H1 (cell line): ENCODE results near the gene SARNP. TPM values are rescaled to one million over a fixed set of nuclear protein-coding genes. Genes with fewer than 3 reads are reported as not detected.

Experiments
- CTCF ChIA-PET: fragments of 300-600 bp; sonication (Branson Sonifier 250); formaldehyde crosslinking; loops from one replicate; lab custom pipeline; 2021; ENCODE audit not compliant: partially characterized antibody; lab: Charles Lee
- POLR2A ChIA-PET: fragments of 300-600 bp; sonication (Branson Sonifier 250); formaldehyde crosslinking; loops from one replicate; lab custom pipeline; 2021; ENCODE audit warnings: inconsistent platforms; ENCODE audit not compliant: partially characterized antibody; lab: Charles Lee
- DNase-seq, 2 experiments: peaks; one replicate each; pipeline versions ENCODE4 v3.0.0 to v3.0.0-alpha.2; 2010 to 2022; ENCODE audit warnings: low spot score in 2 of 2, low read depth in 1 of 2, mixed read lengths in 1 of 2
- FAIRE-seq: peaks from 2 replicates; lab custom pipeline; 2011; peaks lifted over from hg19 to GRCh38; lab: Jason Lieb, UNC
- H2AFZ ChIP-seq: 2 replicates; pipeline ENCODE4 v1.8.1; 2012; ENCODE audit warnings: low read length, inconsistent platforms
- H2AK5ac ChIP-seq: 2 replicates; pipeline ENCODE4 v1.6.1; 2013; ENCODE audit warnings: low read depth, low read length
- H2BK120ac ChIP-seq: replicated peaks from 2 replicates; pipeline ENCODE3; 2013; ENCODE audit warnings: low read depth, low read length, inconsistent platforms
- H2BK12ac ChIP-seq: 2 replicates; pipeline ENCODE4 v1.6.1; 2013; ENCODE audit warnings: low read depth, low read length
- H2BK15ac ChIP-seq: 2 replicates; pipeline ENCODE4 v1.6.1; 2013; ENCODE audit warnings: low read length
- H2BK20ac ChIP-seq: 2 replicates; pipeline ENCODE4 v1.6.1; 2013; ENCODE audit warnings: low read length
- H2BK5ac ChIP-seq: 2 replicates; pipeline ENCODE4 v1.6.1; 2013; ENCODE audit warnings: low read depth, low read length
- H3K14ac ChIP-seq: 2 replicates; pipeline ENCODE4 v1.6.1; 2013; ENCODE audit warnings: inconsistent platforms; ENCODE audit not compliant: insufficient read length
- H3K18ac ChIP-seq: 2 replicates; pipeline ENCODE4 v1.6.1; 2013; ENCODE audit warnings: low read length; ENCODE audit errors: extremely low read depth
- H3K23ac ChIP-seq: 2 replicates; pipeline ENCODE4 v1.6.1; 2013; ENCODE audit warnings: inconsistent platforms; ENCODE audit not compliant: insufficient read length
- H3K23me2 ChIP-seq: 2 replicates; pipeline ENCODE4 v1.6.1; 2013; ENCODE audit warnings: low read depth, low read length
- H3K27ac ChIP-seq: 2 replicates; pipeline ENCODE4 v1.6.1; 2011; ENCODE audit warnings: low read depth, low read length, inconsistent platforms
- H3K27me3 ChIP-seq, 4 experiments: replicated peaks in 1 of 4; 1 replicate in 1 of 4; 2 replicates in 3 of 4; pipeline versions ENCODE4 v1.6.1 to v1.8.1; 2011 to 2013; ENCODE audit warnings: low read length in 3 of 4, mild to moderate bottlenecking in 3 of 4, inconsistent platforms in 2 of 4, mixed read lengths in 2 of 4, moderate library complexity in 1 of 4; ENCODE audit not compliant: control insufficient read depth in 3 of 4, insufficient read depth in 3 of 4; ENCODE audit errors: extremely low read depth in 1 of 4
- H3K36me3 ChIP-seq, 4 experiments: 2 replicates each; pipeline versions ENCODE4 v1.6.1 to v1.8.1; 2011 to 2013; ENCODE audit warnings: mild to moderate bottlenecking in 4 of 4, low read length in 3 of 4, moderate library complexity in 2 of 4, control low read depth in 1 of 4, inconsistent platforms in 1 of 4; ENCODE audit not compliant: insufficient read depth in 4 of 4, control insufficient read depth in 2 of 4
- H3K4ac ChIP-seq: replicated peaks from 2 replicates; pipeline ENCODE3; 2013; ENCODE audit warnings: low read length, low read depth, mixed read lengths, inconsistent platforms; ENCODE audit not compliant: insufficient read length
- H3K4me1 ChIP-seq, 4 experiments: replicated peaks in 1 of 4; 1 replicate in 1 of 4; 2 replicates in 3 of 4; pipeline versions ENCODE4 v1.6.1 to v1.8.1; 2011 to 2013; ENCODE audit warnings: low read length in 3 of 4, inconsistent platforms in 2 of 4, mixed read lengths in 1 of 4; ENCODE audit not compliant: insufficient read depth in 4 of 4, control insufficient read depth in 3 of 4
- H3K4me2 ChIP-seq, 2 experiments: 2 replicates each; pipeline versions ENCODE4 v1.6.1 to v1.8.1; 2011 to 2013; ENCODE audit warnings: low read depth in 2 of 2, low read length in 2 of 2, control low read depth in 1 of 2, inconsistent platforms in 1 of 2, mild to moderate bottlenecking in 1 of 2; ENCODE audit not compliant: insufficient read depth in 1 of 2
- H3K4me3 ChIP-seq, 4 experiments: fragments of 200-600, 300-600 bp in 1 of 4; sonication (generic), shearing (Covaris generic), sonication (Bioruptor Twin) in 1 of 4; 2 replicates each; pipeline versions ENCODE4 v1.5.1 to v1.8.1; 2011 to 2016; ENCODE audit warnings: low read length in 4 of 4, low read depth in 3 of 4, control low read depth in 2 of 4, inconsistent platforms in 2 of 4, mild to moderate bottlenecking in 2 of 4, mixed read lengths in 1 of 4, moderate library complexity in 1 of 4; ENCODE audit not compliant: insufficient read depth in 2 of 4; ENCODE audit errors: extremely low read depth in 1 of 4
- H3K56ac ChIP-seq: replicated peaks from 2 replicates; pipeline ENCODE3; 2013; ENCODE audit warnings: low read depth, mild to moderate bottlenecking, mixed read lengths, low read length, inconsistent platforms; ENCODE audit not compliant: insufficient read length
- H3K79me1 ChIP-seq: 2 replicates; pipeline ENCODE4 v1.6.1; 2013; ENCODE audit warnings: low read depth, low read length, control low read depth
- H3K79me2 ChIP-seq, 2 experiments: 2 replicates each; pipeline versions ENCODE4 v1.6.1 to v1.8.1; 2012 to 2013; ENCODE audit warnings: low read length in 2 of 2, mild to moderate bottlenecking in 2 of 2, inconsistent platforms in 1 of 2; ENCODE audit not compliant: insufficient read depth in 2 of 2, control insufficient read depth in 1 of 2
- H3K9ac ChIP-seq, 4 experiments: replicated peaks in 1 of 4; 1 replicate in 1 of 4; 2 replicates in 3 of 4; pipeline versions ENCODE4 v1.6.1 to v1.8.1; 2011 to 2013; ENCODE audit warnings: low read depth in 3 of 4, low read length in 3 of 4, control low read depth in 2 of 4, mild to moderate bottlenecking in 2 of 4, moderate library complexity in 2 of 4, inconsistent platforms in 1 of 4; ENCODE audit errors: extremely low read depth in 1 of 4
- H3K9me3 ChIP-seq, 2 experiments: 2 replicates each; pipeline versions ENCODE4 v1.6.1 to v1.8.1; 2012 to 2013; ENCODE audit warnings: mild to moderate bottlenecking in 2 of 2, moderate library complexity in 2 of 2, control low read depth in 1 of 2, inconsistent platforms in 1 of 2, low read depth in 1 of 2, low read length in 1 of 2, mixed read lengths in 1 of 2; ENCODE audit not compliant: insufficient read depth in 2 of 2
- H4K20me1 ChIP-seq, 2 experiments: replicated peaks in 1 of 2; 2 replicates each; pipeline versions ENCODE3 to v1.8.1; 2011 to 2013; ENCODE audit warnings: inconsistent platforms in 2 of 2, low read length in 2 of 2, mild to moderate bottlenecking in 1 of 2; ENCODE audit not compliant: insufficient read depth in 2 of 2, control insufficient read depth in 1 of 2
- H4K5ac ChIP-seq: 2 replicates; pipeline ENCODE4 v1.6.1; 2013; ENCODE audit warnings: low read length, low read depth, mixed read lengths, inconsistent platforms; ENCODE audit not compliant: insufficient read length
- H4K8ac ChIP-seq: 2 replicates; pipeline ENCODE4 v1.8.0; 2013; ENCODE audit warnings: mild to moderate bottlenecking, moderate library complexity, low read length, inconsistent platforms; ENCODE audit not compliant: insufficient read depth; ENCODE audit errors: extremely low read depth
- H4K91ac ChIP-seq: replicated peaks from 2 replicates; pipeline ENCODE3; 2013; ENCODE audit warnings: low read length, mixed read lengths, inconsistent platforms; ENCODE audit not compliant: insufficient read length
- CTBP2 ChIP-seq: IDR thresholded peaks from 2 replicates; pipeline ENCODE4 v1.7.0; 2011; ENCODE audit warnings: borderline replicate concordance, mild to moderate bottlenecking, moderate library complexity, mixed read lengths, low read length; ENCODE audit not compliant: insufficient read depth, insufficient read length
- EGR1 ChIP-seq: IDR thresholded peaks from 2 replicates; pipeline ENCODE4 v1.6.1; 2011; ENCODE audit warnings: low read depth, low read length, borderline replicate concordance
- PHF8 ChIP-seq: fragments of 200-600 bp; sonication (generic); conservative IDR thresholded peaks from 2 replicates; pipeline ENCODE4 v1.7.1; 2012; ENCODE audit warnings: low read depth, mild to moderate bottlenecking, inconsistent platforms, low read length, moderate library complexity
- SP4 ChIP-seq: IDR thresholded peaks from 2 replicates; pipeline ENCODE4 v1.6.1; 2012; ENCODE audit warnings: low read length, inconsistent platforms
- WGBS, 2 experiments: shearing (Covaris generic) in 1 of 2; methylation state at CpG; one replicate each; pipeline versions ENCODE4 v1.1.6 to v1.1.7; 2013 to 2015; ENCODE audit warnings: low lambda C conversion rate in 2 of 2, mixed read lengths in 2 of 2, inconsistent platforms in 1 of 2, low coverage in 1 of 2, missing lambda C conversion rate in 1 of 2; ENCODE audit not compliant: insufficient replicate concordance in 2 of 2, insufficient coverage in 1 of 2, insufficient read length in 1 of 2; ENCODE audit errors: extremely low coverage in 1 of 2, missing lambda C conversion rate in 1 of 2; 5-methylcytosine and 5-hydroxymethylcytosine counted together
- polyA plus RNA-seq, 7 experiments: library from polyadenylated mRNA; depleted of rRNA in 3 of 7; stranded (reverse) in 5 of 7; unstranded in 2 of 7; fragments of >200 nt in 5 of 7; fragments of 200-250 nt in 2 of 7; gene quantifications; 1 replicate in 5 of 7; 2 replicates in 1 of 7; 4 replicates in 1 of 7; pipeline versions ENCODE4 v1.2.1 to v1.2.3, GENCODE V29; 2011 to 2013; ENCODE audit warnings: missing spikeins in 2 of 7, mixed read lengths in 2 of 7
- total RNA-seq: library from RNA; stranded (reverse); fragmentation: NEBNext Ultra II Directional; extraction: Animal tissue kit (Norgen Biotek cat#: 25700); gene quantifications from 2 replicates; pipeline ENCODE4 v1.2.1, GENCODE V29; 2021
- TF ChIP-seq, protein P1 (sequence below): IDR thresholded peaks from 2 replicates; pipeline ENCODE4 v1.6.1; 2011; ENCODE audit warnings: low read length, improper control_type of control experiment

The SARNP gene
- total and polyA plus RNA-seq, 2 of the 8 experiments (the other 6 are each of a cell fraction or from before 2014, with no cell fraction given): 114 to 226 TPM

DNA sequence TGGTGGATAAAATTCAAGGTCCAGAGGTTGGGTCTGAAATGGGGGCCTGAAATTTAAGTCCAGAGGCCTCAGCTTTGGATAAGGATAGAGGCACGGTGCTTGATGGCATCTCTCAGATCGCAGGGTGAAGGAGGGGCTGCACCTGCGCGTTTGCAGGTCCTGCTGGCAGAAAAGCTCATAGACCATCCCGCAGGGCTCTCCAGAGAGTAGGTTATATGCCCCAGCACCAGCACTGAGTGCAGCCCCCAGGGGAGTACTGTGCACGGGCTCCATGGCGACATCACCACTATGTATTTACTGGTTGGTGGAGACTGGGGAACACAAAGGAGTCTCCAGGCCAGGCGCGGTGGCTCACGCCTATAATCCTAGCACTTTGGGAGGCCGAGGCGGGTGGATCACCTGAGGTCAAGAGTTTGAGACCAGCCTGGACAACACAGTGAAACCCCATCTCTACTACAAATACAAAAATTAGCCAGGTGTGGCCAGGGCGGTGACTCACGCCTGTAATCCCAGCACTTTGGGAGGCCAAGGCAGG lies 84.4 kb downstream of the SARNP start:
- H4K91ac ChIP-seq: no peak overlapping the region
- peaks cover 0 to 1% of the 10 kb centered on the region in 2 experiments; a peak in 2 of 4 replicates for H3K79me2 ChIP-seq
- H3K14ac ChIP-seq: no peak overlapping the region
- FAIRE-seq (no peak), DNase-seq (no peak)
- H3K18ac ChIP-seq: no peak overlapping the region
- no peak for TF ChIP-seq PHF8
- TF ChIP-seq CTBP2: no peak
- no peak for TF ChIP-seq SP4
- TF ChIP-seq, protein P1, sequence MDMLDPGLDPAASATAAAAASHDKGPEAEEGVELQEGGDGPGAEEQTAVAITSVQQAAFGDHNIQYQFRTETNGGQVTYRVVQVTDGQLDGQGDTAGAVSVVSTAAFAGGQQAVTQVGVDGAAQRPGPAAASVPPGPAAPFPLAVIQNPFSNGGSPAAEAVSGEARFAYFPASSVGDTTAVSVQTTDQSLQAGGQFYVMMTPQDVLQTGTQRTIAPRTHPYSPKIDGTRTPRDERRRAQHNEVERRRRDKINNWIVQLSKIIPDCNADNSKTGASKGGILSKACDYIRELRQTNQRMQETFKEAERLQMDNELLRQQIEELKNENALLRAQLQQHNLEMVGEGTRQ: no peak
- TF ChIP-seq EGR1: no peak
- no peaks in the 10 kb centered on the region for H3K27me3 ChIP-seq
- H3K23ac ChIP-seq: no peak overlapping the region
- H2BK120ac ChIP-seq: no peak overlapping the region
- no peak overlapping the region for H2BK20ac ChIP-seq
- H3K4me3 ChIP-seq: no peak overlapping the region
- H2AK5ac ChIP-seq: no peak overlapping the region
- POLR2A ChIA-PET: interaction anchor here (1.6 to 34.1 kb wide), 4 partner anchors 9 to 33 kb away, joined by 6 to 809 read pairs (median 56); partner anchors contain the start of genes BLOC1S1 and RDH5
- no peak overlapping the region for H3K9ac ChIP-seq
- H2BK15ac ChIP-seq: no peak overlapping the region
- H3K23me2 ChIP-seq: peaks cover 10% of the 10 kb centered on the region
- H3K36me3 ChIP-seq: no peaks in the 10 kb centered on the region
- CTCF ChIA-PET: interaction anchor here (0.7 to 10.7 kb wide), 4 partner anchors 12 to 1294 kb away, joined by 3 to 229 read pairs (median 95); partner anchors contain the start of genes BLOC1S1 and RDH5
- H3K4me2 ChIP-seq: no peak overlapping the region
- H3K4ac ChIP-seq: no peak overlapping the region
- H3K9me3 ChIP-seq: no peaks in the 10 kb centered on the region
- H2BK12ac ChIP-seq: no peak overlapping the region
- H3K27ac ChIP-seq: no peak overlapping the region
- no peak overlapping the region; the same call in 1 of the 2 replicates for H4K8ac ChIP-seq
- no peak overlapping the region for H2AFZ ChIP-seq
- WGBS, 2 experiments: 93% methylated on average over 13 of the region's 14 CpGs; no CpG with 5 or more reads in 1 of the 2 experiments
- no peak overlapping the region for H3K56ac ChIP-seq
- no peaks in the 10 kb centered on the region for H3K79me1 ChIP-seq
- H4K20me1 ChIP-seq: no peaks in the 10 kb centered on the region
- no peak overlapping the region for H4K5ac ChIP-seq
- H2BK5ac ChIP-seq: no peak overlapping the region
- peaks cover 0 to 17% (median 9%) of the 10 kb centered on the region in 4 experiments; a peak in 5 of 7 replicates for H3K4me1 ChIP-seq
